Endometrium (tissue), 2 donors: ENCODE results near the gene COL17A1.

Experiments used
- FAIRE-seq: peaks from 2 replicates; lab custom pipeline; 2012; peaks lifted over from hg19 to GRCh38; lab: Jason Lieb, UNC
- donor health status: control.
- donor health status: control.

COL17A1 gene

DNA sequence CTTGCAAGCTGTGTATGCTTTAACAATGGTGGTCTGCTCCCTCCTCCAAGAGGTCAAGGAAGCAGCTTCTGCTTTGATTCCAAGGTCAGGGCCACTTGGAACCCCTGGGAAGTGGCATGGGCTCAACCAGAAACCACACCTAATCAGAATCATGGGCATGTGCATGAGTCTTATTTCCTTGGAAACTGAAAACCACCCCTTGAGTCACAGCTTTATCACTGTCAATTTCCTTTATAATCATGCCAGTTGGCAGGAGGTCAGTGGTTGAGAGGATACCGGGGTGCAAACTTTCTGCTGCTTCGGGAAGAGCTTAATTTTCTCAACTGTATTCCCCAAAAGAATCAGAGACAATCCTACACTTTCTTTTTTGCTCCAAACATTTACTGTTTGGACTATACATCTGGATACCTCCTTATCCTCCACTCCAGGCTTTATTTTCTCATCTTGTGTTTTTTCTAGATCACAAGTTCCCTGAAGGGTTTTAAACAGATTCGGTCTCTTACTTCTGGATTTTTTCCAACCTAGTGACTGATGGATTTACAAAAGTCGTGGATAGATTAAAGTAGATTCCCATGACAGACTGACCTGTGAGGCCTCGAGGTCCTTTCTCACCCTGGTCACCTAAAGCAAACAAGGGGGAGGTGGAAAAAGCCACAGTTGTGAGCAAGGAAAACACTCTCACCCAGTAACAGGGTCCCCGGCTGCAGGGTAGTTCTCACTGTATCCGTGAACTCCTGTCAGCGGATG, 36.0 kb downstream of the COL17A1 start:
- FAIRE-seq = no peak

DNA sequence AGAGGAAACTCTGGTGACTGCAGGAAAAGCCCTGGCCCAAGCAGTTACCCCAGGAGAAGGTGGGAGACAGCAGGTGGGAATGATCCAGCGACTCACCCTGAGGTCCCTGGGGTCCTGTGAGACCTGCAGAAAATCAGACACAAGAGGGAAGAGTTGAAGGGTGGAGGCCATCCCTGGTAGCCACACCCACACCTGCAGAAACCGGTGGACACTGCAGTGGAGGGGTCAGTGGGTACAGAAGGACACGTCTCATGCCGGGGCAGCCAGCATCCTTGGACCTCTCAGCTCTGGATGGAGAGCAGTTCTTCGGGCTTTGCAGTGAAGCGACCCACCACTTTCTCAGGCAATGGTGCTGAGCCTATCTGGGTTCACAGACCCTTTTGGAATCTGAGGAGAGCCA, 39.0 kb downstream of the COL17A1 start:
- no peak for FAIRE-seq

DNA sequence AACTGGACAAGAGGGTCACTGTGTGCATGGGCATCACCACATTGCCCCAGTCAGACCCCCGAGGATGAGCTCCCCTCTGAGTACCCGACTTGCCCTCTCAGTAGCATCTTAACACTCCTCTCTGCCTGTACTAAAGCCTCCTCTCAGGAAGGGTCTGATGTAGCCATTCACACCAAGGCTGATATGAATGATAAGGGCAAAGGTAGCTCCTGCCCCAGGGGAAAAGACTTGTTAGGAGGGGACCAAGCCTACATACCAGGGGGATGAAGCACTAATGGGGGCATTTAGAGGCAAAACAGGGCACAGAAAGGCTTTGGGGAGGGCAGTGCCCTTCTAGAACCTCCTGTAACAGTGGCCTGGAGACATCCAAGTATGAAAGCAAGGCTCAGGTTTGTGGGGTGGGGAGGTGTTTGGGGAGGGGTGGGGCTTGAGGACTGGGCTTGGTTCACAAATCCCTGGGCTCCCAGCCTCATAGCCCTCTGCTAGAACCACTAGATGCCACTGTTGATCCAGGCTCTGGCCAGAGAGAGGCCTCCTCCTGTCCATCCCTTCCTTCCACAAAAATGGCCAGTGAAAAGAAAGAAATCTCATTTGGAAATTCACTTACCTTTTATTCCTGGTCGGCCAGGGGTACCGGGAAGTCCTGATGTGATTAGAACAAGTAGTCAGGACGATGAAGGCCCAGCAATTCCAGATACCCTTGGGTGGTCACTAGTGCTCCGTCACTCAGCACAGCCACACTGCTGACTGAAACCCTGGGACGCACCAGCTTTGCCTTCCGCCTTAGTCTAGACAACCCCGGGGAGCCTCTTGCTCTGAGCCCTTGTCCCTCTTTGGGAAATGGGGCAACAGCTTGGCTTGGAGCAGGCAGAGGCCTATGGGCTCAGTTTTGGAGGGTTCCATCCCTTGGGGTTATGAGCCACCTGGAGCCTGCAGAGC, 40.3 kb downstream of the COL17A1 start:
- no peak for FAIRE-seq

DNA sequence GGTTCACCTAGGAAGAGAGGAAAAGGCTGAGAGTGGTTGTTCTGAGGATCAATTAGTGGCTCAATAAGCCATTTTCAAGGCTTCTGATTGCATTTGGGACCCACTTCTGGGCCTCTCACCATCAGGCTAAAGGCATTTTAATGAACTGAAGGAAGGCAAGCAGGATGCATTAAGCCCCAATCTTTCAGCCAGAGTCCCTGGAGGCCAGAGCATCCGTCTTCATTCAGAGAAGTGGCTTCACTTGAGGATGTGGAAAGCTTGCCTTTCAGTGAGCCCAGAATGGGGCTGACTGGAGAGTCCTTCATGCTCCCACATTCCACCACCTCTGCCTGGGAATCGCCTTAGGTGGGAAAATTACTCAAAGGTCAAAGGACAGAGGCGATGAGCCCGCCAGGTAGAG, 41.8 kb downstream of the COL17A1 start:
- FAIRE-seq = no peak

DNA sequence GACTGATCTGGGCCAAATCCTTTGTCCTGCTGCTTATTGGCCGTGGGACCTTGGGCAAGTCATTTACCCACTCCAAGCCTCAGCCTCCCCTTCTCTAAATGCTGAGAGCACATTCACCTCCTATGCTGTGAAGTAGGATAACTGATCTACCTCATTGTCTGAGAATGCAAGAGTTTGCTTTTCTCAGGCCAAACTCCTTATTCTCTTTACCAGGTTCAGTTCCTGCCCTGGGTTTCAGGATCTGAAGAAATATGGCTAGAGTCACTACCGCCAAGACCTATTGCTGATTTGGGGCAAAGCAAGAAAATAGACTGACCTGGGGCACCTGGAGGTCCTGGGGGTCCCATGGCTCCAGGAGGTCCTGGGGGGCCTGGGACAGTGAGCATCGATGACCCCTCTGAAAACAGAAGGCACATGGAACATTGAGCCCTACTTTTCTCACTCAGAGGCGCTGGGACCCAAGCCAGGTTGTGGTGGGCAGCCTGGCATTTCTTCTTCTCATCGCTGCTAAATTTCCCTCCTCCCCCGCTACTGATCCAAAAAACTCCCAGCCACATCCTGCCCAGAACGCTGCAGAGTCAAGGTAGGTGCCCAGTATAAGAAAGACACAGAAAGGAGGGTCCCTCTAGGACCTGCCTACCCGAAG, 42.4 kb downstream of the COL17A1 start:
- no peak for FAIRE-seq

DNA sequence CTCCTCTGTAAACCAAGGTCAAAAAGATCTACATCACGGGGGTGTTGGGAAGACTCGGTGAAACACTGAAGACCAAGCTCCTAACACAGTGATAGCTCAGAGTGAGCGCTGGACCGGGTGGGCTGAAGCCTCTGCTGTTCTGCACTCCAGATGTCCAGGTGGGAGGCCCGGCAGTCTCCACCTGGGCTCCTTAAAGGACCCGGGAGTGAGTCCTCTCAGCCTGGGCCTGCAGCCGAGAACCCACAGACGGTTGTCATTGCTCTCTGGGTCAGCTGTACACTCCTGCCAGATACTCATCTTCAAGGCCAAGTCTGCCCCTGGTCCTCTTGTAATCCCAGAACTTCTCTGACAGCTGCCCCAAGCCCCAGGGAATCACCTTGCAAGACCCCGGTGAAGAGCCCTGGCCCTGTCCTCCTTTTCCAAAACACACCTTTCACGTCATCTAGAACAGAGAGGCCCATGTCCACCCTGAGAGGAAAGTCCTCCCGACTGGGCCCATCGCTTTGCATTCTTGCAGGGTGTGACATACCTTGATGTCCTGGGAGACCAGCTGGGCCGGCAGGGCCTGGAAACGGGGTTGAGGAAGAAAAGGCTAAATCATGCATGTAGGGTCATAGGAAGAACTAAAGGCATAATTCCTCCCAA, 43.7 kb downstream of the COL17A1 start:
- no peak for FAIRE-seq

DNA sequence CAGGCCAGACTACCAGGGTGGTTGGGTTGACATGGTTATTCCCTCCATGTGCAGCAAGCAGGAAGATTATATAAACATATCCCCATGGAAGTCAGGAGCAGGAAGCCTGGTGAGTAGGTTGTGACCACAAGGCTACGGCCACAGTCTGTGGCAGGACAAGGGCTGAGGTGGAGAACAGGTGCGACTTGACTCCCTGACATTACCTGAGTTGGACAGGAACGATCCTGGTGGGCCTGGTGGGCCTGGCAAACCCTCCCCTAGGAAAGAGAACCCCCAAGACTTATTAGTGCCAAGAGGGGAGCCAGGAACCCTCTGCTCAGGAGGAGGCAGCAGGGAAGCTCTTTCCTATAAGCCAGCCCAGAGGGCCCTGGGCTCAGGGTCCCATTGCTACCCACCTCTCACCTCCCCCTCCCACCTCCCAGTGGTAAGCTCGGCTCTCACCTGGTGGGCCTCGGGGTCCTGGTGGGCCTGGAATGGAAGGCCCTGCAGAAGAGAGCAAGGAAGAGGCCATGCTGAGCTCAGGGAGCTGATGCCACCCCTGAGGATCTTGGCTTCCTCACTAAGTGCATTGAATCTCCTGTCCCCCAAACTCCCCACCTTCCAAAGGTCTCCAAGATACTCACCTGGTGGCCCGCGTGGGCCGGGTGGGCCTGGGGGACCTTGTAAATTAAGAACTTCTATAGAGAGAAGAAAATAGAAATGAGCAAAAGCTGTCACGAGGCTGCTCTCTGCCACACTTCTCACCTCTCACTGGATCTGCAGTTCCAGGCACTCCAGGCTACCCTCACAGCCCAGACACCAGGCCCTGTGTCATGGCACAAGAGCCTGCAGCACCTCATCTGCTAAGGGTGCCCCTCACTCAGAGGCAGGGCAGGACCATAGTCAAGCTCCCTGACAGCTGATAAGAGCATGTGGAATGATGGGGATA, 44.6 kb downstream of the COL17A1 start:
- no peak for FAIRE-seq

DNA sequence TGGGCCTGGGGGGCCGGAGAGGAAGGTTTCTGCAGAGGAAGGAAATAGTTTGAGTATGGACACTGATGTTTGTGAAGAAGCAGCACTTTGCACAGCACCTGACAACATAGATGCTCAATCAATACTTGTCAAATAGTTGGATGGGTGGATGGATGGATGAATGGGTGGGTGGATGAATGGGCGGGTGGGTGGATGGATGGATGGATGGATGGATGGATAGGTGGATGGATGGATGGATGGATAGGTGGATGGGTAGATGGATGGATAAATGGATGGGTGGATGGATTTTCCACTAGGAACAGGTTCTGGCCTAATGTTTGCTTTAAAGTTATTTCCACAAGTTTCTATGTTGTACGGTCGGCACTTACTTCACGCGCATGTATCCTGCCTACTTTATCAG, 45.3 kb downstream of the COL17A1 start:
- FAIRE-seq = no peak

DNA sequence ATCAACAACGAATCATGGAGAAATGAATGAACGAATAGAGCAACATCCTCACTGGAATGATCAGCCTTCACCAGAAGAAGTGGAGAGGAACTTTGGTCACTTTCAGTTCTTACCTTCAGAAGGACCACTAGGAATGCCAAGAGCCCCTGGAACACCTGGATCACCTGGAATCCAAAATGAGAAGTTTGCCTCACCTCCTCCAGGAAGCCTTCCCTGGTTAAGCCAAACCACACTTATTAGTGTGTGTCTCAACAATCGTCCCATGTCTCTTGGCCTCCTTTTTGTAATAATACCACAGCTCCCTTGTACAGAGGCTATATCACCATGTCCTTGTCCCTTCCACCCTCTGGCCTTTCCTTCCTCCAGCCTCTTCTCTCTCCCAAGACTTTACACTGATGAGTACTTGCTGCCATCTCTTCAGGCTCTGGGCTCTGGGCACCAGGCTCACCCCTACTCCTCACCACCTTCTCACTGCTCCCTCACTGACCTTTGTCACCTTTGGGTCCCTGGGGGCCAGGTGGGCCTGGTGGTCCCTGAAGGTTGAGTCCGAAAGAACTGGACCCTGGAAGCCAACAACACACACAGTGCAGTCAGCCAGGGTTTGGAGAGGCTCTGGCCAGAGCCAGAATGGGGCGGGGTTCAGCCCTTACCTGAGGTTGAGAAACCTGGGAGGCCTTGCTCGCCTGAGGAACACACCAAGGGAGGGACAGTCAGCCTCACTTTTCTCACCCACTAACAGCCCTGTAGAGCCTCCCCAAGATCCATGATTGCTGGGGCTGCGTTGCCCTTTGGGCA, 46.5 kb downstream of the COL17A1 start:
- FAIRE-seq = no peak

DNA sequence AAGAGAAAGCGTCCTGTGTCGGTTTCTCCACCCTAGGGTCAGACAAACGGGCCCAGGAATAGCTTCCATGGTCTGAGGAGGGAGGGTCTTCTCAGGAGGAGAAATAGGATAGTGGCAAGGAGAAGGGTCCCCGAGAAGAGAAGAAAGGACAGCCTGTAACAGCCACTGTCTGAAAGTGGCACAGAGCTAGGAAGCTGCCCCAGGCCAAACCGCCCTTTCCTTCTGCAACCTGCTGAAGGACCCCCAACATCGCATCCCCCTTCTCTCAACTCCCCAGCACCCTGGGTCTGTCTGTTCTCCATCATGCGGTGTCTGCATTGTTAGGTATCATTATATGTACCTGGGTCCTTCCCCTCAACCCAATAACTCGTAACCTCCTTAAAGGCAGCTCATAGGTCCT, 47.1 kb downstream of the COL17A1 start:
- FAIRE-seq = no peak

DNA sequence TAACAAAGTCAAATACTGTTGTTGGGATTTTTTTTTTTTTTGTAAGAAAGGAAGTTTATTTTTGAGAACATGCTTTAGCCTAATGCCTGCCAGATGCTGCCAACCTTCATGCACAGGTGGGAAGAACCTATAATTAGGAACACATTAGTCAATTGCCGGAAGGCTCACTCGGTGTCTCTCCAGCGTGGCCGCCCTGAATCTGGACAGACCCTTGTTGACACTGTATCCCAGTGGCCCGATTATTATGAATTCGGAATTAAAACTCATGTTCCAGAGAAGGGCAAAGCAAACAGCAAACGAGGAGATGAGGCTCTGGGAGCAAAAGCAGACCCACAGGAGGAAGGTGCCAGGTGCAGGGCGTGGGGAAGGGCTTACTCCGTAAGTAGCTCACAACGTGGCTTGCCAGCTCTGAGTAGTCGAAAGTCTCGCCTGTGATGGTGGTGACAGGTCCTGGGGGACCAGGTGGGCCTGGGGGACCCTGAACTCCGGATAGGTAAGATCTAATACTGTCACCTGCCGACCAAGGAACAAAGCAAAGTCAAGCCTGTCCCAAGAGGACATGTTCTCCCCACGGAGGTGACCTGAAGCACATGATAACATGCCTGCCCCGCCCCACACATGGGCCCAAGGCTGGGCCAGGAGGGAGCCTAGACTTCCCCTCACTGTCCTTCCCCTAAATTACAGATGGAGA, 48.3 kb downstream of the COL17A1 start:
- FAIRE-seq = no peak

DNA sequence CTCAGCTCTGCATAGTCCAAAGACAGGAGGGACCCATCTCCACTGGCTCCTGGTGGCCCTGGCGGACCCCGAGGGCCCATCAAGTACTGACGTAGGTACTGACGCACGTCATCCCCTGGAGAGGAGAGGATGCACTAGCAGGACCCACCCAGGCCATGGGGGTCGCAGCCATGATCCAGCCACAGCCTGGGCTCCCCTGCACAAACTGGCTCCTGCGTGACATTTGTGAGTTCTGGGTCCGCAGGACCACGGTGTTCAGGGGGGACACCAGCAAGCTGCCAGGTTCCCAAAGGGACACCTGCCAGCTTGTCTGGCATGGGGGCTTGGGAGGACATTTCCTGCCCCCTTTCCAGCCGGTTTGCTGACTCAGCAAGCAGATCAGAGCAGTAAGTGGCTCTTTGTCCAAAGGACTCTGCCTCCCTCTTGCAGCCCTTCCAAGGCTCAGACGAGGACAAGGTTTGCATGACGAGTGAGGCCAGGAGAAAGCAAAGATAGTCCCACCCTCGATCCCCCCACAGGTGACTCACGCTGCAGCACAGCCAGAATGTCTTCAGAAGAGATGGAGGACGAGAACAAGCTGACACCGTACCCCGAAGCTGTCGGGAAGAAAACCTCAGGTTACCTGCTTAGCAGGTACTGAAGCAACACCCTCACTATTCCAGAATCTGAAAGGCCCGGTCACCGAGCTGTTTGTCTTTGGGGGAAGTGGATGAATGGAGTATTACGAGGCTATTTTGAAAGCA, 49.0 kb downstream of the COL17A1 start:
- no peak for FAIRE-seq

DNA sequence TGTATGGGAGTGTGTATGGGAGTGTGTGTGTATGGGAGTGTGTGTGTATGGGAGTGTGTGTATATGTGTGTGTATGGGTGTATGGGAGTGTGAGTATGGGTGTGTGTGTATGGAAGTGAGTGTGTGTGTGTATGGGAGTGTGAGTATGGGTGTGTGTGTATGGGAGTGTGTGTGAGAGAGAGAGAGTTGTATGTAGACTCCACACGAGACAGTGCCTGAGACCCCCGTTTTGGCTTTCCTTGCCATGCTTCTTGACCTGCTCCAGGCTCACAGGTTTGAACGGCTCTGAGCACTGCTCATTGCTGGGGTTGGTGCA, 49.7 kb downstream of the COL17A1 start:
- FAIRE-seq = no peak

DNA sequence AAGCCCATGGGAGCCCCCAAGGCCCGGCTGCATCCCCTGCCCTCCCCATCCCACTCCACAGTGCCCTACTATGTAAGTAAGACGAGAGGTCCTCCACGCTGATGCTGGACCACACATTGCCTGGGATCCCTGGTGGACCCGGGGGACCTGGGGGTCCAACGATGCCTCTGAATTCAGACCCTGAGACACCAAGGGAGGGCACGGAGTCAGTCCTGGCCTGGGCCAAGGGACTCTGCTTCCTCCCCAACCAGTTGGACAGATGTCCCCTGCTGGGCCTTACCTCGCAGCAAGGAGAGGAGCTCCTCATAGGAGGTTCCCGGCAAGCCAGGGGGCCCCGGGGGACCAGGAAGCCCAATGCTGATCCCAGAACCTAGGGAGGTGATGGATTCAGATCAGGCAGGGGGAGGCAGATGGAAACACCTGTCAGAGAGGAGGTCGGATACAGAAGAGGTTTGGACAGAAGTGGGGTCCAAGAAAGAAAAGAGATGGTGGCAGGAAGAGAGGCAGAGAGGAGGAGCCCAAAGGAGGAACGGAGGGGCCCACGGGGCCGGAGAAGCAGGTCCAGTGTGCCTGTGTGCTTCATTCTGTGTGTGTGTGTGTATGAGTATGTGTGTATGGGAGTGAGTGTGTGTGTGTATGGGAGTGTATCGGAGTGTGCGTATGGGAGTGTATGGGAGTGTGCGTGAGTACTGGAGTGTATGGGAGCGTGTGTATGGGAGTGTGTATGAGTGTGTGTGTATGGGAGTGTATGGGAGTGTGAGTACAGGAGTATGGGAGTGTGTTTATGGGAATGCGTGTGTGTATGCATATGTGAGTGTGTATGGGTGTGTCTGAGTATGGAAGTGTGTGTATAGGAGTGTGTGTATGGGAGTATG, 50.2 kb downstream of the COL17A1 start:
- FAIRE-seq = no peak

DNA sequence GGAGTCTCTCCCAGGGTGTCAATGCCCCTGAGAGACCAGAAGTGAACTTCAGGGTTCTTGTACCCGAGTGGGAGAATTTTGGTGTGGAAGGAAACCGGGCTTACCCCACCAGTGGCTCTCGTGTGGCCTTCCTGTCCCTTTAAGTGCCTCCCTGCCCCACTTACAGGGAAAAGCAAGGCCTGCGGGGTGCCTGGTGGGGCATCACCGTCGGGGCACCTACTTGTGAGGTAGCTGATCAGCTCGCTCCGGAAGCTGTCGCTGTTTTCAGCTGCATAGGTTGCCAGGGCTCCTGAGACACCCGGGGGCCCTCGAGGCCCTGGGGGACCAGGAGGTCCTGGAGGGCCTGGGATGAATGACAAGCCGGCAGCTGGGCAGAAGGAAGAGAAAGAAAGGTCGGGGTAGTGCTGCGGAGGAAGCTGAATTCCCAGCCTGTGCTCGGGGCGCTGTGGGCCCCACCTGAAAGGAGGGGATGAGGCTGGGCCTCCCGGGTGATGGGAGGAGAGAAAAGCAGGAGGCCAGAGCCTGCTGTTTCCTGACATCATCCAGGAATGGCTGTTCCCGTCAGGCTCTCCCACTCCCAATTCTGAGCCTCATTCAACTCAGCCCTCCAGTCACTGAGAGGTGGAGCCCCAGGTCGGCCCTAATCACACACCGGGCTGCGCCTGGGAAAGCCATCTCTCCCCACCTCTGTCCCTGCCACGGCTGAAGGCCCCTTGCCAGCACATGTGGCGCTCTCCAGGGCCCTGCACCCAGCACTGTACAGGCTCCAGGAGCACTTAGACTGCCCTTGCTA, 51.1 kb downstream of the COL17A1 start:
- no peak for FAIRE-seq

DNA sequence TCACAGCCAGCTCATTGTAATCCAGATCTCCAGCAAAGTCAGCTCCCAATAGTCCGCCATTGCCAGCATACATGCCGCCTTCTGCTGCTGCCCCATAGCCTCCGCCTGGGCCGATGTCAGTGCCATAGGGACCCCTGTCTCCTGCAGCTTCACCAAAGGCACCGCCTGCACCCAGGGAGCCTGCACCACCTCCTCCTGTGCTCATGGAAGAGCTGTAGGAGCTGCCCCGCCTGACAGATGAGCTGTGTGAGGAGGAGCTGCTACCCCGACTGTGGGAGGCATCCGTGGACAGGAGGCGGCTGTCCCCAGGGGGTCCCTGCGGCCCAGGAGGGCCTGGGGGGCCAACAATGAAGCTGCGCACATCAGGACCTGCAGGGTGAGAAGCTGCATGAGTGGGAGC, 51.7 kb downstream of the COL17A1 start:
- FAIRE-seq = no peak

DNA sequence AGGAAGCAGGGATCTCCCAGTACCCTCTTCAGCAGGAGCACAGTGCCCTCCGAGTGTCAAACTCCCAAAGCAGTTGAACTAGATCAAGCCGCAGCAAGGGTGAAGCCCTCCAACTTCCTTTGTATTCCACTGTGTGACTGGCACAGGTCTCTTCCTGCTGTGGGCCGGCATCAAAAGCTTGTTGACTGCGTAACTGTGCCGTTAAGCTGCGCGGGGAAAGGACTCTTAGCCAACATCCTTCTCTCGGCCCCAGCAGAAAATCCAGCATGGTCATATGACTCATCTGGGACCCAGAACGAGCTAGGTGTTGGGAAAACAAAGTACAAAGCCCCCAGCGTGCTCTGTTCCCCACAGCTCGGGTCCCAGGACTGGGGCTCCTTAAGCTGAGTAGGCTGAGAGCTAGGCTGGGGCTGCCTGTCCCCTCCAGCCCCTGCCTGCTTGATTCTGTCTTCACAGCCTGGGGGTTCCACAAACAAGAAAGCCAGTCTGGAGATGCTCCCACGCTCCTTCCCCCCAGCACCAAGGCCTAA, 52.2 kb downstream of the COL17A1 start:
- no peak for FAIRE-seq
